HG02759 (cell line): ENCODE results near the gene ARFGEF3.
A peak's percentile ranks its signal among the peaks of the same experiment; 100 is the strongest.
"Not testable (repeated sequence)": the region's sequence is repeated elsewhere in the genome, so short reads cannot be mapped to it uniquely, and the experiment has no call there.

Experiments used
- ATAC-seq: cut with Tn5 transposase; IDR thresholded peaks from one replicate; pipeline ENCODE4 v1.9.1; 2021; ENCODE audit warnings: mild to moderate bottlenecking, moderate library complexity; ENCODE audit not compliant: unreplicated experiment

The ARFGEF3 gene, protein sequence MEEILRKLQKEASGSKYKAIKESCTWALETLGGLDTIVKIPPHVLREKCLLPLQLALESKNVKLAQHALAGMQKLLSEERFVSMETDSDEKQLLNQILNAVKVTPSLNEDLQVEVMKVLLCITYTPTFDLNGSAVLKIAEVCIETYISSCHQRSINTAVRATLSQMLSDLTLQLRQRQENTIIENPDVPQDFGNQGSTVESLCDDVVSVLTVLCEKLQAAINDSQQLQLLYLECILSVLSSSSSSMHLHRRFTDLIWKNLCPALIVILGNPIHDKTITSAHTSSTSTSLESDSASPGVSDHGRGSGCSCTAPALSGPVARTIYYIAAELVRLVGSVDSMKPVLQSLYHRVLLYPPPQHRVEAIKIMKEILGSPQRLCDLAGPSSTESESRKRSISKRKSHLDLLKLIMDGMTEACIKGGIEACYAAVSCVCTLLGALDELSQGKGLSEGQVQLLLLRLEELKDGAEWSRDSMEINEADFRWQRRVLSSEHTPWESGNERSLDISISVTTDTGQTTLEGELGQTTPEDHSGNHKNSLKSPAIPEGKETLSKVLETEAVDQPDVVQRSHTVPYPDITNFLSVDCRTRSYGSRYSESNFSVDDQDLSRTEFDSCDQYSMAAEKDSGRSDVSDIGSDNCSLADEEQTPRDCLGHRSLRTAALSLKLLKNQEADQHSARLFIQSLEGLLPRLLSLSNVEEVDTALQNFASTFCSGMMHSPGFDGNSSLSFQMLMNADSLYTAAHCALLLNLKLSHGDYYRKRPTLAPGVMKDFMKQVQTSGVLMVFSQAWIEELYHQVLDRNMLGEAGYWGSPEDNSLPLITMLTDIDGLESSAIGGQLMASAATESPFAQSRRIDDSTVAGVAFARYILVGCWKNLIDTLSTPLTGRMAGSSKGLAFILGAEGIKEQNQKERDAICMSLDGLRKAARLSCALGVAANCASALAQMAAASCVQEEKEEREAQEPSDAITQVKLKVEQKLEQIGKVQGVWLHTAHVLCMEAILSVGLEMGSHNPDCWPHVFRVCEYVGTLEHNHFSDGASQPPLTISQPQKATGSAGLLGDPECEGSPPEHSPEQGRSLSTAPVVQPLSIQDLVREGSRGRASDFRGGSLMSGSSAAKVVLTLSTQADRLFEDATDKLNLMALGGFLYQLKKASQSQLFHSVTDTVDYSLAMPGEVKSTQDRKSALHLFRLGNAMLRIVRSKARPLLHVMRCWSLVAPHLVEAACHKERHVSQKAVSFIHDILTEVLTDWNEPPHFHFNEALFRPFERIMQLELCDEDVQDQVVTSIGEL (N-terminal part only)

DNA sequence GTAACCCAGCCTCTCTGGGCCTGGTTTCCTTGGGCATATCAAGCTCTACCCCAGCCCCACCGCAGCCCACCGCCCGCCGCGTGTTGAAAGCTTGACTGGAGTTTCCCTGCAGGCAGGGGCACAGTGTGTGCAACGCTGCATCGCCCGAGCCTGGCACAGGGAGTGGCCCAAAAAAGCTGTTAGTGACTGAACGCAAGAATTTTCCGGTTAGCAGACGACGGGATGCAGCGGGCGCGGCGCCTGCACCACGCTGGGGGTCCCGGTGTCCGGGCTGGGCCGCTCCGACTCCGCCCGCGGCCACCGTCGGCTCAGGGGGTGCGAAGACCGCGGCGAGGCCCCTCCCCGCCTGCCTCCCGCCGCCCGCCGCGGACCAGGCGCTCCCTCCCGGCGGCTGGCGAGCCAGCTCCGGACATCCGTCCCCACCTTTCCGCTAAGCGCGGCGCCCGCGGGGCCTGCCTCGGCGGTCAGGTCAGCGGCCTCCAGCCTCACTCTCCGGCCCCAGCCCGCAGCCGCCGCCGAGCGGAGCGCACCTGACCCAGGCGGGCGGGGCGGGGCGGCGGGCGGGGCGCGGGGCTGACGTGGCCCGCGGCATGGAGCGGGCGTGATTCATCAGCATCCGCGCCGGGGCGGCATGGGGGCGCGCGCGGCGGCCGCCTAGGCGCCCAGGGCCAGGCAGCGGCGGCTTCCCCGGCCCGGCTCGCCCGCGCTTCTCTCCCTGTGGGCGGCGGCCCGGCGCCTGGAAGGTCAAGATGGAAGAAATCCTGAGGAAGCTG, at the start of gene ARFGEF3:
ARFGEF3 (plus strand) TSS at position 602 of the 773 bp plus-strand sequence; CDS start at position 750, 148 bp downstream.
- ATAC-seq, result peak; percentile 90

DNA sequence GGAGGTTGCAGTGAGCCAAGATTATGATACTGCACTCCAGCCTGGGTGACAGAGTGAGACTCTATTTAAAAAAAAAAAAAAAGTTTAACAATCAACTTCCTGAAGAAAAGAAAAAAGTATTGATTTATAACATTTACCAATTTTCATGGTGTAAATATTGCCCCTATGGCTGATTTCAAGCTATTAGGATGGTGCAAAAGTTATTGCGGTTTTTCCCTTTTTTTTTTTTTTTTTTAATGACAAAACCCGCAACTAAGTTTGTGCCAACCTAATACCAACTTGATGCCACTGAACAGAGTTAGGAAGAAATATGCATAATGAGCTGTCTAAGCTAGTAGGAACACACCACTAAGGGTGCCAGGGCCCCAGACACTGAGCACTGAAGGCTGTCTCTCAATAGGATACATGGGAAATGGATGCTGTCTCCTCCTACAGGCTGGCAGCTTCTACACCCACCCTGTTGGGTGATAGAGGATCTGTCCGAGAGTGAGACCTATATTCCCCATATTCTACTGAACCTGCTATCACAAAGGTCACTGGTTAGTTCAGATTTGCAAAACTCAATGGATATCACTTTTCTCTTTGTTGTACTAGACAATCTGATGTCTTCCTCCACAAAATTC, 48.0 kb upstream of the ARFGEF3 start:
- ATAC-seq, result no peak

DNA sequence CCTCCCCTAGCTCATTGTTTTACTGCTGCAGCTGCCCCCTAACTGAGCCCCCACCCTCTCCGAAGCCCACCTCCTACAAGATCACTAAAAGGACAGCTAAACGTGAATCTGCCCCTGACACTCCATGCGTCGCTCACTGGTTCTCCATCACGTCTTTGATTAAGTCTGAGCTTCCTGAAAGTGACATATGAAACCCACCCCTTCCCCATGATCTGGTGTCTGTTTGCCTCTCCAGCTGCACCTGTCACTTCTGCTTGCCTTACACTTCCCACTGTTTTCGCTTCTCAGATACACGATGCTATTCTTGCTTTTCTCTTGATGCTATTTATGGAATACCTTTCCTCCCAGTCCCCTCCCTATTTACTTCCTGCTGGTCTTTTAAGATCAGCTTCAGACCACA, 46.5 kb upstream of the ARFGEF3 start:
- ATAC-seq, result no peak

DNA sequence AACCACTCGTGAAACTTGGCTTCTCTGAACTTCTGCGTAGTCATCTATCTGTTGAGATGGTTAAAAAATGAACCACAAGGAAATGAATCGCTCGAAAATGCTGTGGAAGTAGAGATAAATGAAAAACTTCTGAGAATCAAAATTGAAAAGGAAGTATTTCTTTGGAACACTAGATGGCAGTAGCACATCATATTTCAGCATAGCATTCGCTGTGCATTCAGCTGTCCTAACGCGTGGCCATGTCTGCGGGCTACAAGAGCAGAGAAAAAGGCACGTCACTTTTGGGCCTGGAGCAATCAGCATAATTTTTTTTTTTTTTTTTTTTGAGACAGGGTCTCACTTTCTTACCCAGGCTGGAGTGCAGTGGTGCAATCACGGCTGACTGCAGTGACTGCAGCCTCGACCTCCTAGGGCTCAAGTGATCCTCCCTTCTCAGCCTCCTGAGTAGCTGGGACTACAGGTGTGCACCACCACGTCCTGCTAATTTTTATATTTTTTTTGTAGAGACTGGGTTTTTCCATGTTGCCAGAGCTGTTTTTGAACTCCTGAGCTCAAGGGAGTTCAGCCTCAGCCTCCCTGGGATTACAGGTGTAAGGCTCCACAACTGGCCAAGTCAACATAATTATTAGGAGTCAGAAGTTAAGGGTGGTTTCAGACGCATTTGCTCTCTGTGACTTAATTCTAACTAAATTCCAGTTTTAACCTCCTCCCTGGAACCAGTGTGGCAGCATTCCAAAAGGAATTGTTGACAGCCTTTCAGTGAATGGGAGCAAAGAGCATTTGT, 45.7 kb upstream of the ARFGEF3 start:
- ATAC-seq, result peak; percentile 77

DNA sequence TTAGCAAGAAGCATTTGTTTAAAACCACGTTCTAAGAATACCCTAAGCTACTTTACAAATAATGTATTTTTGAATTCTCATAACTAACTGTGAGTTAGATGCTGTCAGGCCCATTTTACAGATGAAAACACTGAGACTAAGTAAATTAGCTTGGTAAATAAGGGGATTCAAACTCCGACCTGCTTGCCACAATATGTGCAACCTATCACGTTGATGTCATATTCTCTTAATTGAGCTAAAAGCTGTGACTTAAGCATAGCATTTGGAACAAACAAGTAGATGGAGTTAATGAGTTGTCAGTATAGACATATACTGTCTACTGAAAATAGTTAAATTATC, 45.1 kb upstream of the ARFGEF3 start:
- ATAC-seq, result no peak

DNA sequence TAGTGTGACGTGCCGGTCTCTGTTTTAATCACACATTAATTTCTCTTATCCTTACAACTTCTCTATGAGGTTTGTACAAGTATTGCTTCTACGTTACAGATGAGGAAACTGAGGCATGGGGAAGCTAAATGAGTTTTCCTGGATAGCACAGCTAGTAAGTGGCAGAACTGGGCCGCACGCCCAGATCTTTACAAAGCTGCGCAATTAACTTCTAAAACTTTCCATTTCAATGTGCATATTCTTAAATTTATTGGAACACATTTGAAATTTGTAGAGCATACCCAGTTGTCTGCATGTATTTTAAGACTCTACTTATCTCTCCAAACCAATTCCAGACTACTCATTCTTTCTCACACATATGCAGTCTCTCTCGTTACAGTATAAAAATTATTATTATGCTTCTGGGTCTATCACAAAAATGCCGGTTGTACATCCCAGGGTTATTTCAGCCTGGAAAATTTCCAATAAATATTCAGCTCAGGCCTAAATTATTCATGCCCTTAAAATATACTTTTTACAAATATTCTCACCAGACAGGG, 44.3 kb upstream of the ARFGEF3 start:
- ATAC-seq, result no peak

DNA sequence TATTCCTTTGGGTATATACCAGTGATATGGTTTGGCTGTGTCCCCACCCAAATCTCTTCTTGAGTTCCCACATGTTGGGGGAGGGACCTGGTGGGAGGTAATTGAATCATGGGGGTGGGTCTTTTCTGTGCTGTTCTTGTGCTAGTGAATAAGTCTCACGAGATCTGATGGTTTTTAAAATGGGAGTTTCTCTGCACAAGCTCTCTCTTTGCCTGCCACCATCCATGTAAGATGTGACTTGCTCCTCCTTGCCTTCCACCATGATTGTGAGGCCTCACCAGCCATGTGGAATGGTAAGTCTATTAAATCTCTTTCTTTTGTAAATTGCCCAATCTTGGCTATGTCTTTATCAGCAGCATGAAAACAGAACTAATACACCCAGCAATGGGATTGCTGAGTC, 42.5 kb upstream of the ARFGEF3 start:
- not testable (repeated sequence) for ATAC-seq

DNA sequence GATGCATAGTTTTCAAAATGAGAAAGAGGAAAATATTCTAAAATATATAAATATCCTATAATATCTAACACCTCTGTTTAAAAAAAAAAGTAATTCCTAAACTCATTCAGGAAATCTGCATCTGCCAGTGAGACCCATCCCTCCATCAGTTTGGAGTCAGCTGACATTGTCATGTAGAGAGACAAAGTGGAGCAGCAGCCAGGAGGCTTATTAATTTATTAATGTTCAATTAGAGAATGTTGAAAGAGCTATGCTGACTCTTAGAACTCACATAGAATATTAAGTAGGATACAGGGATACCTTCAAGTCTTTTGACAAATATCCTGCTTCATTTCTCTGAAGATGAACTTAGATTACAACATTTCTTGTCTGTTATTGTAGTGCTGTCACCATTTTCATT, 41.8 kb upstream of the ARFGEF3 start:
- no peak for ATAC-seq

DNA sequence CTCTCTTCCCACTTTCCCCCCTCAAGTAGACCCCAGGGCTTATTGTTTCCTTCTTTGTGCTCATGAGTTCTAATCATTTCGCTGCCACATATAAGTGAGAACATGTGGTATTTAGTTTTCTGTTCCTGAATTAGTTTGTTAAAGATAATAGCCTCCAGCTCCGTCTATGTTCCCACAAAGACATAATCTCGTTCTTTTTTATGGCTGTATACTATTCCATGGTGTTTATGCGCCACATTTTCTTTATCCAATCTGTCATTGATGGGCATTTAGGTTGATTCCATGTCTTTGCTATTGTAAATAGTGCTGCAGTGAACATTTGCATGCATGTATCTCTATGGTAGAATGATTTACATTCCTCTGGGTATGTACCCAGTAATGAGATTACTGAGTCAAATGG, 37.6 kb upstream of the ARFGEF3 start:
- ATAC-seq, result no peak

DNA sequence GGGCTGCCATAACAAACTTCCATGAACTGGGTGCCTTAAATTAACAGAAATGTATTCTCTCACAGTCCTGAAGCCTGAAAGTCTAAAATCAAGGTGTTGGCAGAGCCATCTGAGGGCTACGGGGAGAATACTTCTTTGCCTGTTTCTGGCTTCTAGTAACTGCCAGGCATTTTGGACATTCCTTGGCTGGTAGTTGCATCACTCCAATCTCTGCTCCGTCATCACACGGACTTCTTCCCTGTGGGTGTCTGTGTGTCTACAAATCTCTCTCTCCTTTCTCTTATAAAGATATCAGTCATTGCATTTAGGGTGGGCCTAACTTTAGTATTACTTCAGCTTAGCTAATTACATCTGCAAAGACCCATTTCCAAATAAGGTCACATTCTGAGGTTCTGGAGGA, 33.6 kb upstream of the ARFGEF3 start:
- no peak for ATAC-seq

DNA sequence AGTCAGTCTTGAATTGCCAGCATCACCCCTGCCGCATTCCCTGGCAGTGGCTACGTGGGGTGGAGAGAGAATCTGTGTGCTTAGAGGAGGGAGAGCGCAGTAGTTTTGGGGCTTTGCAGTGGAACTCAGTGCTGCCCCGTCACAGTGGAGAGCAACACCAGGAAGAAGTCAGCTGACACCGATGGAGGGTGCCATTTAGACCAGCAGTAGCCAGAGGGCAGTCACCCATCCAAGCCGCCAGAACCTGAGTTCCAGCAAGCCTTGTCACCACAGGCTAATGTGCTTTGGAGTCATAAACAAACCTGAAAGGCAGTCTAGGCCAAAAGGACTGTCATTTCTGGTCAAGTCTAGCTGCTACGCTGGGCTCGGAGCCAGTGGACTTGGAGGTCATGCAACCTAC, 32.5 kb upstream of the ARFGEF3 start:
- ATAC-seq, result no peak

DNA sequence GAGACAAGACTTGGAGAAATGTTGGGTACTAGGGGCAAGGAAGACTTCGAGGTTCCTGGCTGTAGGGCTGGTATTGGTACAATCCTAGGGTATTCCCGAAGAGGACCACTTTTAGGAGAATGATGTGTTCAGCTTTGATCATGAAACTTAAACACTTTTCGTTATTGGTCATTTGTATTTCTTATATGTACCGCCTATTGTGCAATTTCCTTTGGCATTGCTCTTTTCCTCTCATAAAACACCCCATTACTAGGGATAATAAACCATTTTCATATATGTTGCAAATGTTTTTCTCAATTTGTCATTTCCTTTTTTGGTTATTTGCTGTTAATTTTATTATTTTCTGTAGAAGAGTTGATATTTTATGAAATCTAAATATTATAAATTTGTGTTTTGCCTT, 18.9 kb upstream of the ARFGEF3 start:
- ATAC-seq, result no peak

DNA sequence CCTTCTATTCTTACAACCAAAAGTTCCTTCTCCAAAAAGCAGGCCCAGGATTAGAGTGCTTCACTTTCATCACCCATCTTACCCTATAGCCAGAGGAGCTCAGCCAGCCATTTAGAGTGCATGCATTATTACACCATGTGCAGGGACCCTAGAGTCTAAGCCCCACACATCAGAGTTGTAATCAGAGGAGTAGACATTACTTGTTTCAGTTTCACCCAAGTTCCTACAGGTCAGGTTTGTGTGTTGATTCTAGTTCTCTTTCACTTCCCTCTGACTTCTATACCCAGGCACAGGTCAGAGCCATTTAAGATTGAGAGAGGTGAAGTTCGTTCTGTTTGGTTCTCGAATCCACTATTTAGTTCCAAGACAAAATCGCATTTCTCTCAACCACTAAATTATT, 16.3 kb upstream of the ARFGEF3 start:
- ATAC-seq, result peak; percentile 83

DNA sequence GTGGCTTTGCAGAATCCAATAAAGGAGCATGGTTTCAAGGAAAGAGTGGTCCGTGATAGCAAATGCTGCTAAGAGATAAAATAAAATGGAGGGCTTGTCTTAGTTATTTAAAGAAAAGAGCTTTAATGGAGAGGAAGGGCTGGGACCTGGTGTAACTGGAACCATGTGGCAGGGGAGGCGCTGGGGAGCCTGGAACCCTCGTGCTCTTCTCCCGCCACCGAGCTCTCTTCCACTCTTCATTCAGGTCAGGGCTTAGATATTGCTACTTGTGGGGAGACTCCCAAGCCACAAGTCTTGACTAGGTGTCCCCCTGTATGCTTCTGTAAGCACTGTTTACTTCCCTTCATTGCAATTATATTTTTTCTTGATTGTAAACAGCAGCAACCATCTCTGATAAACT, 15.2 kb upstream of the ARFGEF3 start:
- no peak for ATAC-seq

DNA sequence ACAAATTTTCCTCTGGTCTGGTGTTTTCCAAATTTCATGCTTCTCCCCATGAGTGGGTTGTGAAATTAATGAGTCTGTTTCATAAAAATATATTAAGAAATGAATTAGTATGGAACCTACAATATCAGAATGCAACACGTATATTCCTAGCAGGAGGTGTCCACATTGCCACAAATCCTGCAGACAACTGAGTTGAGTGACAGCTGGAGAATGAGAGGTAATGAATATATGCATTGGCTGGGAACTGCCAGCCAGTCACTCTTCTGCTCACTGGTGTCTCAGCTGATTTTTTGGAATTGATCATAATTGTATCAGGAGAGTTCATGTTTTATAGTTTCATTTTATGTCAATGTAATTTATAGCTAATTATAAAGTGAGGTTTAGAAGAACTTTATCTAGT, 6.3 kb upstream of the ARFGEF3 start:
- no peak for ATAC-seq

DNA sequence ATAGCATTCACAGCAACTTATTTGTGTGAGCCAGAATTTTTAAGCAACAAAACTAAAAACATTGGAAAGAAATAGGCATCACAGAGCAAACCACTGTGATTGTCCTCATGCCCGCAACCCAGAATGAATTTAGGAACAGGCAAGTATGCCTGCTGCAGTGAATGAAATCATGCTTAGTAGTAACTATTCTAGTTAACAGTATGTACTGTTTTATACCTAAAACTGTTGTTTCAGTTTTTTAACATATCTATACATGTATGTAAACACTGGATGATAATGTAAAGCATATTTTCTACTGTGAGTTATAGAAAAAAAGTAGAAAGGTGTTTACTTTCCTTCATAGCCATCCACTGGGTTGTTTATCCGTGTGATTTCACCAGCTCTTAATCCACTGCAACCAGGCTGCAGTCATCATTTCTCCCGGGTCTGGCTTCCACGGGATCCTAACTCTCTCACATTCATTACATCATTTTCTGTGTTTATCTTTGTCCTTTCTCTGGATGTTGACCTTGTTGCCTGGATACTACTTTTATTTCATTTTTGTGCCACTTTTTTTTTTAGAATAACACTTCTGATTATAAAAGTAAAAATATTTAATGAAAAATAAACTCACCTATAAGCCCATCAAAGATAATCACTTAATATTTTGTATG, 3.6 kb upstream of the ARFGEF3 start:
- no peak for ATAC-seq

DNA sequence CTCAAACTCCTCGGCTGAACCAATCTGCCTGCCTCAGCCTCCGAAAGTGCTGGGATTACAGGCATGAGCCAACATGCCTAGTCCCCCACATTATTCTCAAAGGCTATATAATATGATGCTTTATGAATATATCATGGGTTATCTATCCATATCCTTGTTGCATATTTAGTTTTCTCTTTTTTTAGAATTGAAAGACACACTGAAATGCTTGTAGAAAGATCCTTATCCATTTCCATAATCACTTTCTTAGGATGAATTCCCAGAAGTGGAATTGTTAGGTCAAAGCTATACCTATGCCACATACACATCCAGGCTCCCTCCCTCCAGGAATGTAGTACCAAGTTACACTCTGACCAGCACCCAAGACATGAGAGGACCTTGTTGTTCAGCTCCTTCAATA, 2.5 kb upstream of the ARFGEF3 start:
- ATAC-seq, result no peak

DNA sequence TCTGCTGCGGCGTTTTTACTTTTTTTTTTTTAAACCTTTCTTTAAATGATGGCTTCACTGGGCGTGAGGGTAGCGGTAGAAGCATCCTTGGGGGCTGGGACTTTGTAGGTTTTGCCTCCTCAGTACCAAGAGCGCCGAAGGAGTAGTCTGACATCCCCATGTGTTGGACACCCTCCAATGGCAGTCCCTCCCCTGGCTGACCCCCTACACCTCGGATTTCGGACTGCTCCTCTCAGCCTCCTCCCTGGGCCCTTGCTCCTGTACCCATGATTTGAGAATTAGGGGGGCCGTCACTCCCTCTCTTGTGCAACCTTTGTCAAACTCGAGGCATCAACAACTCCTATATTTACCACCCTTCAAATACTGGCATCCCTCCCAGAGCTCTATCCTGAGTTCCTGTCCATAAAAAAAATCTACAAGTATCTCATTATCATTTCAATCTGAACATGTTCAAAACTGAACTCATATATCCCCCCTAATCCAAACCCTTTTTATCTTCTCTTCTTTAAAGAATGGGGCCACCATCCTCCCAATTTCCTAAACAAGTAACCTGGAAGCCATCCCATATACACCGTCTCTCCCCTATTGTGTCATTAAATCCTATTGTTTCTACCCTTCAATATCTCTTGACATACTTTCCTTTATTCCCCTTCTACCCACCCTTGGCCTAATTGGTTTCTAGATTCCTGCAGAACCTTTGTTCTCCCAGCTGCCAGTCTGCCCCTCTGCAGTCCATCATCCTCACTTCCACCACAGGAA, 1.2 kb upstream of the ARFGEF3 start:
- ATAC-seq, result no peak
